ENCODE results near the gene ESPNL.

Gene ESPNL

DNA sequence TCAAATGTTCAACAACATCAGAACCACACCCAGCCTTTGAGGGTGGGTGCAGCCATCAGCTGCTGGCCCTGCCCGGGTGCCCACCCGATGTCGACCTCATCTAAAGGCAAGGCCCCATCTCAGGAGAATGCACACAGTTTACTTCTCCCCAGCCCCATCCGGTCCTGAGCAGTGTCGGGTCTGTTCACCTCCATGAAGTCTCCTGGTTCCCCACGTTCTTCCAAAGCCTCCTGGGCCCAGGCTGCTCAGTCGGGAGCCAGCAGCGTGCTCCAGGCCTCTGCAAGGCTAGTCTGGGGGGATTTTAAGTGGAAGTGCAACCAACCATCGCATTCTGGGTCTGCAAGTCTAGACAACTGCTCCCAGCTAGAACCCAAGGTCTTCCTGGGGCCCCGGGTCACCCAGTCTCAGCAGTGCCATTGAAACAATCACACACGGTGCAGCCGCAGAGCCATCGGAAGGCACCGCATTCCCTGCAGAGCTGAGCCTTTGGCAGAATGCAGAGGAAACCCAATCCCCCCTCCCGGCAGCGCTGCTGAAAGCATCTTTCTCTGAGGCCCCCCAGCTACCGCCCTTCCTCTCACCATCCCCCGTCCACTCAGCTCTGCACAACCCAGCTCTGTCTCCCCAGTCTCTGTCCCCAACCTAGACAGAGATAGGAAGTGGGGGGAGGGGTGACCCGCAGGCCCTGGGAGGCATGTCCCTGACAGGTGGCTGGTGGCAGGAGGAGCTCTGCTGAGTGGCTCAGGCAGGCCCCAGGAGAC lies 8.5 kb downstream of the ESPNL start:
- TF ChIP-seq GATA3 (IDR thresholded peaks at IDR 0.05; ENCODE audit: low read depth, low read length) = no peak
- TF ChIP-seq GATA2 (IDR thresholded peaks at IDR 0.05; ENCODE audit: low read depth, low read length) = no peak

DNA sequence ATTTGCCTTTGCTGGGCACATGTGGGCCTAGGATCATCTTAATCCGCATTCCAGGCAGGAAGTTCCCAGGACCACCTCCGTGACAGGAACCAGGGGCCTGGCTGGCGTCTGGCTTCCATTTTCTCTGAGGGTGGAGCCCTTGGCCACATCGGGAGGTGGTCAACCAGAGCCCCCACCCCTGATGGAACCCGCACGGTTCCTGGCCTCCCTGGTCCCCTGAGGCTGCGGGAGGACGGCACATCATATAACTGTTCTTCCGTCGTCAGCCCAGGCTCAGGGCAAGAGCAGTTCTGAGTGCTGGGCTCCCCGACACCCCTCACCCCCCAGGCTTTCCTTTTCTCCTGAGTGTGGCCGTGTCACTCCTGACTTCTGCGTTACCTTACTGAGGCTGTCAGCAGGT lies 13.5 kb downstream of the ESPNL start:
- TF ChIP-seq GATA2 (IDR thresholded peaks at IDR 0.05; ENCODE audit: low read depth, low read length) (no peak), GATA3 (IDR thresholded peaks at IDR 0.05; ENCODE audit: low read depth, low read length) (no peak)

DNA sequence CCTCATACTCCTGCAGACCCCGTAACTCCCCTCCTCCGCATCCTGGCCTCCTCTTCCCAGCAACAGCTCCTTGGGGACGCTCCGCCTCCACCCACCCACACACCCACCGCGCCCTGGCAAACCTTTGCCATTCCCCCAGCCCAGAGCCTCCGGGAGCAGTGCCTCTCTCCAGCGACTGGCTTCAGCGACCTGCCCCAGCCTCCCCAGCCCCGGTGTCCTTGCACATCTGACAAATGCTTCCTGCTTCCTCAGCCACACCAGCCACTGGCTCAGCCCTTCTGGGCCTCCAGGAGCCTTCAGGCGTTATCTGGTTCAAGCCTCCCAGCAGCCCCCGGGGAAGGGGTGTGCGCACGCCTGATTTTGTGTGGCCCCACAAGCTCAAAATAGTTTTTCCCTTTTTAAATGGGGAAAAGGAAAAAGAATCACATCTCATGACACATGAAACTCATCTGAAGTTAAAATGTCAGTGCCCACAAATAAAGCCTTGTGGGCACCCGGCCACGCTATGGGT lies 14.2 kb downstream of the ESPNL start:
- no peak for TF ChIP-seq GATA2 (IDR thresholded peaks at IDR 0.05; ENCODE audit: low read depth, low read length)
- no peak for TF ChIP-seq GATA3 (IDR thresholded peaks at IDR 0.05; ENCODE audit: low read depth, low read length)

DNA sequence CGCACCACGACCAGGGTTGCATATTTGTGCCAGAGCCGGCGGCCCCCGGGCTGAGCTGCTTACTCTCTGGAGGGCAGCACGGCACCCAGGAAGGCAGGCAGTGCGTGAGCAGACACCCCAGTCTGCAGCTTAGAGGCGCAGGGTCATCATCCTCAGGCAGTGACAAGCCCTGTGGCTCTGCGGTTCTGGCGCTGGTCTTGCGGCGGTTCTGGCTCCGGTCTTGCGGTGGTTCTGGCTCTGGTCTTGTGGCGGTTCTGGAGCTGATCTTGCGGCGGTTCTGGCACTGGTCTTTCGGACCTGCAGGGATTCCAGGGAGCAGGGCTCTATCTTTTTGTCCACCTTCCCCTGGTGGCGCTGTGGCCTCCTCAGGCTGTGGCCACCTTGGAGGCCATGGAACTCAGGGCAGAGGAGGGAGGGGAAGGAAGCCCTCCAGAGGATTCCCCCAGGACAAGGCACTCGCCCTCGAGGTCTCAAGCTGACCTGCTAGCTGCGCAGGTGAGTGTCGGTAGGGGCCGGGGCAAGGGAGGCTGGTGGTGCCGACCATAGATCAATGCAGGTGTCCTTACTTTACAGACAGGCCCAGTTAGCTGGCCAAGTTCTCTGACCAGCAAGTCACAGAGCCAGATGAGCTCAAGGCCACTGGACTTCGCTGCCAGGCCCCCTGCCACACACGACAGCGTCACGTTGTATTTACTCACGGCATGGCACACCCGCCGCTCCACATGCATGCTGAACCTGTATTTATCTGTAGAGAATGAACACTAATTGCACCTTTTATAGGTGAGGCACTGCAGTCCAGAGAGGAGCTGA lies 14.9 kb downstream of the ESPNL start:
- TF ChIP-seq GATA2 (IDR thresholded peaks at IDR 0.05; ENCODE audit: low read depth, low read length) (no peak), GATA3 (IDR thresholded peaks at IDR 0.05; ENCODE audit: low read depth, low read length) (no peak)

DNA sequence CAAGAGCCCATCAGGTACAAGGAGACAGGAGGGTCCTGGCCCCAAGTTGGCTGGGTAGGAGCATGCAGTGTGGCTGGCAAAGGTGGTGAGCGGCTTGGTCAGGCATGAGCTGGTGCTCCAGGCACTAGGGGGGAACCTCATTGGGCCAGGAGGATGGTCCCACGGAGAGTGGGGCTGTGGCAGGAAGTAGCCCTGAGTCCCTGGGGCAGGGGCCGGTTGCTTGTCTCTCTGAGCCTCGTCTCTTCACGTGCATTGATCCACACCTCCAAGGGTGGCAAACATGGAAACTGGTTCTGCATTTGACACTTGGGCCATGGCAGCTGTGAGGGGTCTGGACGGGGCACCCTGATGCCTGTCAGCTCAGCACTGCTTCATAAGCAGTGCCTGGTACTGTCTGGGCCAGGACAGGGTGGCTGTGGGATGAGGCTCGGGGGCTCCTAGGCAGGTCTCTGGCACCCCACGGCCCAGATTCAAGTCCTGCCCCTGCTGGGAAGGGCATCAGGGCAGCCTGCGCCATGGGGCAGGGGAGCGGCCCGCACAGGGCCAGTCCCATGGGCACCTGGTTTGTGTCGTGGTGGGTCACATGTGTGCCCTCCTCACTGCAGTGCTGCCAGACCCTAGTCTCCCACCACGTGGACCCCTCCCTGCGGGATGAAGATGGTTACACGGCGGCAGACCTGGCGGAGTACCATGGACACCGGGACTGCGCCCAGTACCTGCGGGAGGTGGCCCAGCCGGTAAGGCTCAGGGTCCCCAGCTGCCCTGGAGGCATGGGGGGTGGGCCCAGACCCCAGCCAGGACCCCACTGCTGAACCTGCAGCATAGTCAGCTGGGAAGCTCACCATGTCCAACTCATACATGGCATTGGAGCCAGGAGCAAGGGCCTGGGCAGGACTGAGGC lies 16.4 kb downstream of the ESPNL start:
- TF ChIP-seq GATA2 (IDR thresholded peaks at IDR 0.05; ENCODE audit: low read depth, low read length) (no peak), GATA3 (IDR thresholded peaks at IDR 0.05; ENCODE audit: low read depth, low read length) (no peak)

DNA sequence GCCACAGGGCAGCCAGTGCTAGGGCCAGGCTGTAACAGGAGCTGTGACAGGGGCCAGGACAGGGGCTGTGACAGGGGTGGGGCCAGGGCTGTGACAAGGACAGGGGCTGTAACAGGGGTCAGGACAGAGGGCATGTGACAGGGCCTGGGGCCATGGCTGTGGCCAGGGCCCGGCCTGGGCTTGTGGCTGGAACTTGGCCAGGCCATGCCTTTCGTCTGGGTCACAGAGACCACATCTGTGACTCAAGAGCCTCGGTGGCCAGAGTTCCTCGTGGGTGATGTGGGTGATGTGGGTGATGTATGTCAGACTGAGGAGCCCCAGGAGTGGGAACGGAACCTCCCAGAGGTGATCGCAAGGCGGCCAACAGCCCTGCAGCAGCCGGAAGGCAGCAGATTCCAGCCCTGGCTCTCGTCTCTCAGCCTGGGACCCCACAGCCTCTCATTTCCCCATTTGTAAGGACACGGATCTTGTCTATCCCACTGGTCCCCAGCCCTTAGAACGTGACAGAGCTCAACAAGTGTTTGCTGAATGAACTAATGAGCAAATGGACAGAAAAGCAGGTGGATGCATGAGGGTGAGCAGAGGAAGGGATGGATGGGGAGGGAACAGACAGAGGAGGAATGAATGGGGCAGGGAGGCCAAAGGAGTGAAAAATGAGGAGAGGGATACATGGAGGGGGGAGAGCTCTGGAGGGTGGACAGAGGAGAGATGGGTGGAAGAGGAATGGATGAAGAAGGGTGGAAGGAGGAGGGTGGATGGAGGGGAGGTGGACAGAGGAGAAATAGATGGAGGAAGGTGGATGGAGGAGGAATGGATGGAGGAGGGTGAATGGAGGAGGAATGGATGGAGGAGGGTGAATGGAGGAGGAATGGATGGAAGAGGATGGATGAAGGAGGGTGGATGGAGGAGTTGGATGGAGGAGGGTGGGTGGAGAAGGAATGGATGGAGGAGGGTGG lies 17.3 kb downstream of the ESPNL start:
- TF ChIP-seq GATA2 (IDR thresholded peaks at IDR 0.05; ENCODE audit: low read depth, low read length) (no peak), GATA3 (IDR thresholded peaks at IDR 0.05; ENCODE audit: low read depth, low read length) (no peak)

DNA sequence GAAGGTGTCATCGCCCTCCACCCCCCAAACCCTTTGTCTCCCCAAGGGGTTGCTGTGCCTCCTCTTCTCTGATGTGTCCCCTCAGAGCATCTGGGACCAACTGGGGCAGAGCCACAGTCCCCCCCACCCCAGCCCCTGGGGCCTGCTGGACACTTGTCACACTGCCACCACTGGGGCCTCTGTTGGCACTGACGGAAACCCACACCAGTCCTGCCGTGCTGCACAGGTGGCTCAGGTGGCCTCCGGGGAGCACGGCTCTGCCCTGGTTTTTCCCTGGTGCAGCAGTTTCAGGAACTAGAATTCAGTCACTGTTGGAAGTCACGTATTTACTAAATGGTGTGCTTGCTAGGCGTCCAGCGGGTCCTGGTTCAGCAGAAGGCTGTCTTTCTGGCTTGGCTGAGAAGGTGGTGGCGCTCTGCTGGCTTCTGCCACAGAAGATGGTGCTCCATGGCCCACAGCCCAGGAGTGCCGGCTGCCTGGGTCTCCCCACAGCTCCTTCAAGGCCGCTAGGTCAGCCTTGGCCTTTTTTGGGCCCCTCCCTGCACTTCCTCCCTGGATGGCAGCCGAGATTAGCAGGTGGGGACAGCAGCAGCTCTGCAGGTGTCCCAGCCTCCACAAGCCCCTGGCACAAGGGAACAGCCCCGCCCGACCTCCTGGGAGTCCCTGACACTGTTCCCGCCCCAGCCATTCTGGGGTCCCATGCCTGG lies 19.8 kb downstream of the ESPNL start:
- TF ChIP-seq GATA2 (IDR thresholded peaks at IDR 0.05; ENCODE audit: low read depth, low read length) = no peak

DNA sequence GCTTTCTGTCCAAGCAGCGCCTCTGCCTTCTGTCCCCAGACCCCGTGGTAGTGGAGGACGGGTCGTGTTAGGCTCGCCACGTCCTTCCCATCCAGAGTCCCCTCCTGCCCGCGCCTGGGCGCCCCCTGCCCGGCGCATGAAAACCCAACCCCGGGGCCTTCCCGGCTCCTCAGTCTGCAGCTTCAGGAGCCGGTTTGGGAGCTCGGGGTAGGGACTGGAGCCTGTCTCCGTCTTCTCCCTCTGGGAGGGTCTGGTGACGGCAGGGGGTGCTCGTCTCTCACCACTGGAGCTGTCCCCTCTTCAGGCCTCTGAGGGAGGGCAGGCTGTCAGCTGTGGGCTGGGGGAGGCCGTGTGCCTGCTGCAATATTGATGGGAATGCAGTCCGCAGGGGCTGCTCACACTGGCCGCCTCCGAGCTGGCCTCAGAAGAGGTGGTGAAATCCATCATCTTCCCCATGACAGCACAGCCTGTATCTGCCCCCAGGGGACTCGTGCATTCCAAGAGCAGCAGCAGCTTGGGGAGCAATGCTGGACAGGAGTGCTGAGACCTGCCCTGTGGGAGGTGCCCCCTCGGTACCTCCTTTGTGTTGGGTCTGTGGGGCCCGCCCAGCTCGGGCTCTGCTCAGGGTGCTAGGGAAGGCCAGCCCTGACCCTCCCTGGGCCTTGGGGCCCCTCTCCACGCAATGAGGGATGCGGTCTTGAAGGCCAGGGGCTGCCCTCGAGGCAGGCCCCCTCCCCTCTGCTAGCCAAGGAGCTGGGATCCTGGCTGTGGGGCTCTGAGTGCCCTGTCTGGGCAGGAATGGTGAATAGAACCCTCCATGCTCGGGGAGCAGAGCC lies 20.5 kb downstream of the ESPNL start:
- TF ChIP-seq GATA3 (IDR thresholded peaks at IDR 0.05; ENCODE audit: low read depth, low read length) (no peak), GATA2 (IDR thresholded peaks at IDR 0.05; ENCODE audit: low read depth, low read length) (no peak)

DNA sequence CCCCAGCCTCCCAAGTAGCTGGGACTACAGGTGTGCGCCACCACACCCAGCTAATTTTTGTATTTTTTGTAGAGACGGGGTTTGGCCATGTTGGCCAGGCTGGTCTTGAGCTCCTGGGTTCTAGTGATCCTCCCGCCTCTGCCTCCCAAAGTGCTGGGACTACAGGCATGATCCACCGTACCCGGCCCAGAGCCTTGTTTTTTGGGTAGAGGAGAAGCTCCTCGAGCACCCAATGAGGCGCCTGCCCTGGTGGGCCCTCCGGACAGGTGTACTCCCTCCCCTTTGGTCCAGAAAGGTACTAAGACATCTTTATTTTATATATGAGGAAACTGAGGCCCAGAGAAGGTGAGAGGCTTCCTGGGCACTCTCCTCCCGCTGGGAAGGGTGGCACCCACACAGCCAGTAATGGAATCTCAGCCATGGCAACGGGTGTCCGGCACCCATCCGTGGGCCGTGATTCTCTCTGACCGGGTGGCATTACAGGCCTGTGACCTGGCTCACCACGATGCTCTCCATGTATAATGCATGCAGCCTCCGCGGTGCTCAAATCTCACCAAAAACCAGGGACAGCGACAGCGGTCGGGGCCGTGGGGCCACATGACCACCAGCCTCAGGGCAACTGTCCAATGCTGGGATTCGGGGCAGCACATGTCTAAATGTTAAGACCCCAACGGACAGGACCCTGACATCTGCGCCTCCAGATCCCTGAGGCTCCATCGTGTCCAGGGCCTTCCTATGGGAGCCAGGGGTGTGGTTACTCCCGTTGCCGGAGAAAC lies 21.6 kb downstream of the ESPNL start:
- TF ChIP-seq GATA2 (IDR thresholded peaks at IDR 0.05; ENCODE audit: low read depth, low read length) (no peak), GATA3 (IDR thresholded peaks at IDR 0.05; ENCODE audit: low read depth, low read length) (no peak)

DNA sequence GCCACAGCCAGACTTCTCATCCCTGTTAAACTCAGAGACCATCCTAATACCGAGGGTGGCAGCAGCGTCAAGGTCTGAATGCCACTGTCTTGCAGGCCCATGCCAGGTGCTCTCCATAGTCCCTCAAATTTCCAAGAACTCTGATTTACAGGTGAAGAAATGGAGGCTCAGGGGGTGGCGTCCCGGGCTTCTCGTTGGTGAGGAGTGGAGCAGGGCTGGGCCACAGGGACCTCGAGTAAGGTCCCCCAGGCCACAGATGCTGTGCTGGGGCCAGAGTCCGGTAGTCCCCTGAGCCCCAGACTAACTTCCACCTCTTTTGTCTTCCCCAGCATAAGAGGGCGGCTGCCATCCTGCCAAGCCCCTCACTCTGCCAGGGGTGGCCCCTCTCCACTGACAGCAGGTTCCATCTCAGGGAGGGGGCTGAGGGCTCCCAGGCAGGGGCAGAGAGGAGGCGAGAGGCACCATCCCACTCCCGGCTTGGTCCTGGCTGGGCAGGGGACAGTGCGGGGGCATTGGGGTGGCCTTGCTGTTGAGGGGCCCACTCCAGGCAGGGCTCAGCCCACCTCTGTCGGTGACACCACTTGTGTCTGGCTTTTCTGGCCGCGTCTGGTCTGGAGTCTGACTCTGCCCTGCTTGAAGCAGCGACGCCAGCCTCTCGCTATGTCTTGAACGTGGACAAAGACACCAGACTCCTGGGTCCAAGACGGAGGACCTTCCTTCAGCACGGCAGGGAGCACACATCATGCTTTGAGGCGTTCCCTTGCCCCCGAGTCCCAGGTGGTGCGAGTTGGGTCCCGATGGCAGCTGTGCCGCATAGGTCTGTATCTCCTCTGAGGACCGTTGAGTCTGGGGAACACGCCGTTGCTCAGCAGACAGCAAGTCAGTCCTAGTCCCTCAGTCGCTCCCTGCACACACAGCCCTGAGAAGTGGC lies 22.4 kb downstream of the ESPNL start:
- TF ChIP-seq GATA2 (IDR thresholded peaks at IDR 0.05; ENCODE audit: low read depth, low read length) (no peak), GATA3 (IDR thresholded peaks at IDR 0.05; ENCODE audit: low read depth, low read length) (no peak)
